GM19238 (cell line): ENCODE data around the gene EFNA4.
"Not testable (repeated sequence)": the region's sequence is repeated elsewhere in the genome, so short reads cannot be mapped to it uniquely, and the experiment has no call there.

ENCODE experiments used
- DNase-seq: peaks from one replicate; pipeline ENCODE4 v3.0.0; 2011; ENCODE audit warnings: low spot score; ENCODE audit not compliant: insufficient read length

EFNA4 gene

GRCh38 chr1:155118090-155118489, 54.5 kb downstream of the EFNA4 start:
- not testable (repeated sequence) for DNase-seq
